GM12875 (cell line): ENCODE measurements around the gene PARVB.

ENCODE experiments used
- H3K4me3 ChIP-seq: one replicate; pipeline ENCODE4 v1.5.1; 2011; ENCODE audit warnings: low read depth, low read length, control low read depth
- TF ChIP-seq, protein P1 (sequence below): IDR thresholded peaks from 2 replicates; pipeline ENCODE4 v1.5.1; 2011; ENCODE audit warnings: low read depth, mild to moderate bottlenecking, control low read depth, inconsistent platforms, low read length, moderate library complexity, borderline replicate concordance; ENCODE audit not compliant: insufficient read depth

Gene PARVB

DNA sequence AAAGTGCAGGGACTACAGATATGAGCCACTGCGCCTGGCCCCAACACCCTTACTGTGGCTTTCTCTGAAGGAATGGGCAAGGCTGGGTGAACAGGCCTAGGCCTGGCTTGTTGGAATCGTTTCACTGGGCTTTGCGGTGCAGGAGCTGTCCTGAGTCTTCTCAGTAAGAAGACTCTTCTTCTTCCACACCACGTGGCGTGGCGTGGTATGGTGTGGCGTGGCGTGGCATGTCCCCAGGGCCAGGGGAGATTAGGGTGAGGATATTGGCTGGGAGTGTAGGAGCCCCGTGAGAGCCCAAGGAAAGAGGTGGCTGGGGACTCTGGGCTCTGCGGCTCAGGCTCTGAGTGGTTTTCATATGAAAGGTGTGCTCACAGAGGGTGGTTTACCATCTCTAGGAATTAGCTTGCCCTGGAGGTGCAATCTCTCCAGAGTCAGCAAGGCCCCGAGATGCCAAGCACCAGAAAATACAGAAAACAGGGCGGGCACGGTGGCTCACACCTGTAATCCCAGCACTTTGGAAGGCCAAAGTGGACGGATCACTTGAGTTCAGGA, 70.7 kb downstream of the PARVB start:
- no peak overlapping the region for H3K4me3 ChIP-seq
- TF ChIP-seq, protein P1, sequence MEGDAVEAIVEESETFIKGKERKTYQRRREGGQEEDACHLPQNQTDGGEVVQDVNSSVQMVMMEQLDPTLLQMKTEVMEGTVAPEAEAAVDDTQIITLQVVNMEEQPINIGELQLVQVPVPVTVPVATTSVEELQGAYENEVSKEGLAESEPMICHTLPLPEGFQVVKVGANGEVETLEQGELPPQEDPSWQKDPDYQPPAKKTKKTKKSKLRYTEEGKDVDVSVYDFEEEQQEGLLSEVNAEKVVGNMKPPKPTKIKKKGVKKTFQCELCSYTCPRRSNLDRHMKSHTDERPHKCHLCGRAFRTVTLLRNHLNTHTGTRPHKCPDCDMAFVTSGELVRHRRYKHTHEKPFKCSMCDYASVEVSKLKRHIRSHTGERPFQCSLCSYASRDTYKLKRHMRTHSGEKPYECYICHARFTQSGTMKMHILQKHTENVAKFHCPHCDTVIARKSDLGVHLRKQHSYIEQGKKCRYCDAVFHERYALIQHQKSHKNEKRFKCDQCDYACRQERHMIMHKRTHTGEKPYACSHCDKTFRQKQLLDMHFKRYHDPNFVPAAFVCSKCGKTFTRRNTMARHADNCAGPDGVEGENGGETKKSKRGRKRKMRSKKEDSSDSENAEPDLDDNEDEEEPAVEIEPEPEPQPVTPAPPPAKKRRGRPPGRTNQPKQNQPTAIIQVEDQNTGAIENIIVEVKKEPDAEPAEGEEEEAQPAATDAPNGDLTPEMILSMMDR = no peak

DNA sequence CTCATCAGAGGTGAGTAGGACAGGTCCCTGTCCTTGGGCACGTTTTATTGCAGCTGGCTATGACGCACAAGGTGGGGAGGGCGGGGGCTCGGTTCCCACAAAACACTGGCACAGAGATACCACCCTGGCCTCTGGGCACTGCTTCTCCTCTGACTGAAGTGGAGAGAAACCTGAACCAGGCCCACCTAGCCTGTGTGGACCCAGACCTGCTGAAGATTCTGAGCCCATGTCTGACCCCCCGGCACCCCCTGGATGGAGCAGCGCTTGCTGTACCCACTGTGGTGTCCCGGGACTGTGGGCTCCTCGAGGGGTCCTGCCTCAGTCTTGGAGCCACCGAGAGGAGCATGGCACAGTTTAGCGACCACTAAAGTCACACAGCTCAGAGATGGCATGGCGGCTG, 72.6 kb downstream of the PARVB start:
- H3K4me3 ChIP-seq = no peak overlapping the region
- TF ChIP-seq, protein P1 = no peak

DNA sequence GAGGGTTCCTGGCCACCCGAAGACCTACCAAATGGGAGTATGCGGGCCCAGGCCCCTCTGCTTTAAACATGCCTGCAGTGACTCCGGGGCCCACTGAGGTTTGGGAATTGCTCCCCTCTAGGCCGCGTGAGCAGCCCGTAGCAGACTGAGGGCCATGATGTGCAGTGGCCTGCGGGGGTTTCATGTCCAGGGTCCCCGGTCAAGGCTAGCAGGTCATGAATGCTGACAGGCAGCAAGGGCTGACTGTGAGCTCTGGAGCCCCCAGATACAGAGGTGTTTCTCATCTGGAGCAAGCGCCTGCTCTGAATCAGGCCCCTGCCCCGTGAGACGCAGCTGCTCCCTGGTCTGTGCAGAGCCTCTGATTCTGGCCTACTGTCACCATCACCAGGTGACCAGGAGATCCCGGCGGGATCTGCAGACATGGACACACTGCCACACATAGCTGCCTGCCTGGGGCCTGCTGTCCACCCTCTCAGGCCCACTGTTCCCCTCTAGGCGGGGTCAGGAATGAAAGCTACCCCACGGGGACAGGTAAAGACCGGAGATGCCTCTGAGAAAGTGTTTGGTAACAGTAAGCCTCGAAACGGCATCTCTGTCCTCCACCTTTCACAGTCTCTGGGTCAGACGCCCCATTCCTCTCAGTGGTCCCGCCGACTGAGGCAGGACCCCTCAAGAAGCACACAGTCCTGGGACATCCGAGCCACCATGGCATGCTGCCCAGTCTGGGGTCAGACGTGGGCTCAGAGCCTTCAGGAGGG, 73.3 kb downstream of the PARVB start:
- TF ChIP-seq, protein P1 = no peak
- H3K4me3 ChIP-seq = no peak overlapping the region

DNA sequence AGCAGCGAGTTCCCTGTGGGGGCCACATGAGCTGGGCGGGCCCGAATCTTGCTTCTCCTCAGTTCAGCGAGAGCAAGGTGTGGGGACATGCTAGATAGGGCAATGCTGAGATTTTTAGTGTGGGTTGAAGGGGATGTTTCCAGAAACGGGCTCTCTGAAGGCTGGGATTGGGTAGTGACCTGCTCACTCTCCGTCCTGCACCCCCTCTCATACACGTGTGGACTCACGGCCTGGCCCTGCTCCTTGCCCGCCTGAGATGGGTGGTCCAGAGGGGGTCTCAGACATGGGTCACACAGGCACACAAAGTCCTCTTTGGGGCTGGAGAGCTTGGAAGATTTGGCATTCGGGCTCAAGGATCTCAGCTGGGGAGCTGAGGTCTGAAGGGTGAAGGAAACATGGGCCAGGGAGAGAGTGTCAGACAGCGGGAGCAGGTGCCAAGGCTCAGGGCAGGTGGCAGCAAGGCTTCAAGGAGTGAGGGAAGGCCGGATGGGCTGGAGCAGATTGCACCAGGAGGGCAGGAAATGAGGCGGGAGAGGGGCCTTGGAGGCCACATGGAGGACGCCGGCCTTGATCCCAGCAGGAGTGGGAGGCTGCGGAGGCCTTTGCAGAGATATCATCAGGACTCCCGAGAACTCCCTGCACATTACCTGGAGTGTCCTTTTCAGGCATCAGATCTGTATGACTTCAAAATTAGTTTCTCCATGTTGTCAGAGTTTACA, 74.1 kb downstream of the PARVB start:
- TF ChIP-seq, protein P1 = no peak
- no peak overlapping the region for H3K4me3 ChIP-seq

DNA sequence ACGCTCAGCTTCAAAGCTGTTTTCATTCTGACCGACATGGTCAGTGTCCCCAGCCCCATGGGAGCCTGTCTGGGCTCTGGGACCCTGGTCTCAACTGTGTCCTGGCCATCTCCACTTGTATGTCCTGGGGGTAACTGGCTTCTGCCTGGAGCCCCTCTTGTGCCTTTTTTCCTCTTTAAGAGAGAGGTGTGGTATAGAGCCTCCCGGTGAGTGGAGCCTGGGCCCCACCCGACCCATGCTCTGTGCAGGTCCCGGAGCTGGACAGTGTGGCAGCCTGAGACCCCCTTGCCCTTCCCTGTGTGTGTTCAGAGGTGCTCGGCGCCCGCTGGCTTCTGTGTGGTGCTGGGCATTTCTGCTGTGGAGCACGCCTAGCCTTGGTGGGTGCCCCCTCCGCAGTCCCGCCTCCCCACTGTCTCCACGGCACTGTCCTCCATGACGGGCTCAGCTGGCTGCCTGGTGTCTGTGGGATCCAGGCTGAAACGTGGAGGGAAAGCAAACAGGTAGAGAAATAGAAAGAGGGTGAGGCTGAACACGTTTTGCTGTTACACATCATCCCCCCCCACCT, 74.9 kb downstream of the PARVB start:
- TF ChIP-seq, protein P1 = no peak
- H3K4me3 ChIP-seq = no peak overlapping the region

DNA sequence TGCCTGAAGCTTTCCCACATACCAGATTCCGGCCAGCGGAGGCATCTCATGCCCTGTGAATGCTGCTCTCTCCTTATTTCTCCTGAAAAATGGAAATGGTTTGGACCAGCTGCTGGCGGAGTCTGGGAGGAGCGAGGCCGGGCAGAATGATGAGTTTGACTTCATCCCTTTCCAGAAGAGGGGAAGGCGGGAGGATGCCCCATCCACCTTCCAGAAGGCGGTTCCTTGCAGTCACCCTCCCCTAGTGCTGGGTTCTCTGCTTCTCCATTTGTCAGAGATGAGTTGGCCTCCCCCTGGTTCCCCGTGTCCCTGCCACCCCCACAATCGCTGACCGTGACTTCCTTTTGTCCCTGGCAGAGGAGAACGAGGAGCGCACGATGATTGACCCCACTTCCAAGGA, 75.6 kb downstream of the PARVB start:
- TF ChIP-seq, protein P1 = no peak

More for the DNA sequence above, 75.6 kb downstream of the PARVB start:
- H3K4me3 ChIP-seq = no peak overlapping the region
